ENCODE results near the gene KAZN. TPM values are rescaled to one million over a fixed set of nuclear protein-coding genes. Genes with fewer than 3 reads are reported as not detected.

Gene KAZN
- total and polyA plus RNA-seq, 2 donors (not counting 1 experiment from before 2014, with no cell fraction given) = 3.4 to 5.0 TPM

DNA sequence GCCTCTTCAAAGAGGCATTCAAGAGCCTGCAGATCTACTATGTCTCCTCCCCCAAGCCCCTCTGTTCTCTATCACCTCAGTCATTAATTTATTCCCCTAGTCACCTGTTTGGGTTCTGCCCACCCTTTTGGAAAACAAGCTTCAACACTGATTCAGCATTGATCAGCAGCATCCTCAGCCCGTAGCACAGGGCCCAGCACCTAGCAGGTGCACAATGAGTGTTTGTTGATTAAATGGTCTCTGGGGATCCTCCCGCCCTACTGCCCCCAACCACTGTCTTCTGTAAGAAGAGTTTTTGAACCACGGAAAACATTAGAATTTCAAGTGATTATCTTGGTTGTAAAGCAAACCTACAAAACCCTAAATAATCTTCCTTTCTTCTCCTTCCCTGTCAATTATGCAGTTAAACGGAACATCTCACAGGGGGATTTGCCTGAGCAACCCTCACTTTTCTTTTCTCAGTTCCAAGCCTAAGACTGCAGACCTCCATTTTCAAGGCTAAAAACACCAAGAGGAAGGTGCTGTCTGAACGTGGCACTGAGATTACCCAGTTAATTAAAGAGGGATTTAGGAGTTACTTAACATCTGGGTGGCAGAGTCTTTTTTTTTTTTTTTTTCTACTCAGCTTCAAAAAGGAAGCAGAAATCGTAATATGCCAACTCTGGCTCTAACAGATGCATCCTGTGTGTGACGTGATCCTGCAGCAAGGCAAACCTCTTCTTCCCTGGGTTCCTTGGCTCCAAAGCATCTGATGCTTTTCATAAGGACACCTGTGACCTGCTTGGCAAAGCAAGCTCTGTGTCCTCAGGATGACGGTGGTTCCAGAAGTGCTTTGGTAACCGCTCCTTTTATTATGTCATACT lies 163.0 kb downstream of the KAZN start:
- TF ChIP-seq, protein P1, sequence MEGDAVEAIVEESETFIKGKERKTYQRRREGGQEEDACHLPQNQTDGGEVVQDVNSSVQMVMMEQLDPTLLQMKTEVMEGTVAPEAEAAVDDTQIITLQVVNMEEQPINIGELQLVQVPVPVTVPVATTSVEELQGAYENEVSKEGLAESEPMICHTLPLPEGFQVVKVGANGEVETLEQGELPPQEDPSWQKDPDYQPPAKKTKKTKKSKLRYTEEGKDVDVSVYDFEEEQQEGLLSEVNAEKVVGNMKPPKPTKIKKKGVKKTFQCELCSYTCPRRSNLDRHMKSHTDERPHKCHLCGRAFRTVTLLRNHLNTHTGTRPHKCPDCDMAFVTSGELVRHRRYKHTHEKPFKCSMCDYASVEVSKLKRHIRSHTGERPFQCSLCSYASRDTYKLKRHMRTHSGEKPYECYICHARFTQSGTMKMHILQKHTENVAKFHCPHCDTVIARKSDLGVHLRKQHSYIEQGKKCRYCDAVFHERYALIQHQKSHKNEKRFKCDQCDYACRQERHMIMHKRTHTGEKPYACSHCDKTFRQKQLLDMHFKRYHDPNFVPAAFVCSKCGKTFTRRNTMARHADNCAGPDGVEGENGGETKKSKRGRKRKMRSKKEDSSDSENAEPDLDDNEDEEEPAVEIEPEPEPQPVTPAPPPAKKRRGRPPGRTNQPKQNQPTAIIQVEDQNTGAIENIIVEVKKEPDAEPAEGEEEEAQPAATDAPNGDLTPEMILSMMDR (conservative IDR thresholded peaks at IDR 0.05 in 1 of 2, IDR thresholded peaks at IDR 0.05 in 1 of 2; ENCODE audit: low read depth in 1 of 2, low read length in 2 of 2) = no peak
- TF ChIP-seq EZH2 (IDR thresholded peaks at IDR 0.05; ENCODE audit: low read length, missing control alignments) = no peak

GRCh38 chr1:14763977-14764376 lies 165.5 kb downstream of the KAZN start:
- no peak overlapping the region for H2AFZ ChIP-seq (ENCODE audit: low read length)
- H3K9me3 ChIP-seq (ENCODE audit: control insufficient read depth, insufficient read depth, low read depth, low read length) = no peaks in the 10 kb centered on the region
- no peaks in the 10 kb centered on the region for H4K20me1 ChIP-seq (ENCODE audit: control insufficient read depth, extremely low read depth, insufficient read depth, low read length)
- H3K4me1 ChIP-seq (ENCODE audit: control insufficient read depth, extremely low read depth, insufficient read depth, low read length) = no peaks in the 10 kb centered on the region
- H3K9ac ChIP-seq (ENCODE audit: insufficient read depth, low read length) = no peak overlapping the region
- H3K36me3 ChIP-seq (ENCODE audit: control insufficient read depth, insufficient read depth, low read length) = no peaks in the 10 kb centered on the region
- TF ChIP-seq, protein P1 (conservative IDR thresholded peaks at IDR 0.05 in 1 of 2, IDR thresholded peaks at IDR 0.05 in 1 of 2; ENCODE audit: low read depth in 1 of 2, low read length in 2 of 2) = no peak
- TF ChIP-seq EZH2 (IDR thresholded peaks at IDR 0.05; ENCODE audit: low read length, missing control alignments) = no peak
- no peak overlapping the region for H3K4me3 ChIP-seq (replicated peaks in 1 of 4; ENCODE audit: control extremely low read depth in 1 of 4, insufficient read depth in 1 of 4, low read depth in 3 of 4, low read length in 4 of 4)
- H3K4me2 ChIP-seq (ENCODE audit: extremely low read depth, insufficient read depth, low read length) = no peak overlapping the region
- no peaks in the 10 kb centered on the region for H3K27me3 ChIP-seq (ENCODE audit: control insufficient read depth, insufficient read depth, low read length)
- no peak overlapping the region for H3K27ac ChIP-seq (ENCODE audit: insufficient read depth, low read length)
- H3K79me2 ChIP-seq (ENCODE audit: control insufficient read depth, insufficient read depth, low read length) = no peaks in the 10 kb centered on the region
- DNase-seq (ENCODE audit: low read depth in 2 of 2) = no peak

More for the DNA sequence above, 163.0 kb downstream of the KAZN start:
- Histone ChIP-seq H3K4me2 (ENCODE audit: extremely low read depth, insufficient read depth, low read length) (no peak overlapping the region), H3K4me1 (ENCODE audit: control insufficient read depth, extremely low read depth, insufficient read depth, low read length) (no peaks in the 10 kb centered on the region), H3K27ac (ENCODE audit: insufficient read depth, low read length) (no peak overlapping the region), H3K9me3 (ENCODE audit: control insufficient read depth, insufficient read depth, low read depth, low read length) (no peaks in the 10 kb centered on the region), H3K9ac (ENCODE audit: insufficient read depth, low read length) (no peak overlapping the region), H4K20me1 (ENCODE audit: control insufficient read depth, extremely low read depth, insufficient read depth, low read length) (no peaks in the 10 kb centered on the region), H3K4me3 (replicated peaks in 1 of 4; ENCODE audit: control extremely low read depth in 1 of 4, insufficient read depth in 1 of 4, low read depth in 3 of 4, low read length in 4 of 4) (no peak overlapping the region), H3K79me2 (ENCODE audit: control insufficient read depth, insufficient read depth, low read length) (no peaks in the 10 kb centered on the region), H3K27me3 (ENCODE audit: control insufficient read depth, insufficient read depth, low read length) (no peaks in the 10 kb centered on the region), H3K36me3 (ENCODE audit: control insufficient read depth, insufficient read depth, low read length) (no peaks in the 10 kb centered on the region), H2AFZ (ENCODE audit: low read length) (no peak overlapping the region)
- DNase-seq (ENCODE audit: low read depth in 2 of 2) = no peak

DNA sequence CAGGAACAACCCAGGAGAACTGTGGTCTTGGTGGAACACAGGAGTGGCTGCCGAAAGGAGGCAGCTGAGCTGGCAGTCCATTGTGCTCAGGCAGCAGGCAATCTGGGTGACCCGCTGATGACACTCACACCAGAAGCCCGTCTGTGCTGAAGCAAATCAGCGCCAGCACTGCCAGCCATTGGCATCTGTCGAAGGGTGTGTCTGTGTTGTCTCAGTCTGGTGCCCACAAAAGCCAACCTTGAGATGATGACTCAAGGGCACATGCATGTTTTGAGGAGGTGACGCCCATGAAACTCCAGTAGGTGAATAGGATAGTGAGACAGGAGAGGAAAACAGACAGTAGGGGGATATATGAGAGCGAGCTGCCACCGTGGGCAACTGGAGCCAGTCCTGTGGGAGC lies 167.3 kb downstream of the KAZN start:
- no peaks in the 10 kb centered on the region for H3K9me3 ChIP-seq (ENCODE audit: control insufficient read depth, insufficient read depth, low read depth, low read length)
- no peaks in the 10 kb centered on the region for H4K20me1 ChIP-seq (ENCODE audit: control insufficient read depth, extremely low read depth, insufficient read depth, low read length)
- H3K4me1 ChIP-seq (ENCODE audit: control insufficient read depth, extremely low read depth, insufficient read depth, low read length) = no peaks in the 10 kb centered on the region
- DNase-seq (ENCODE audit: low read depth in 2 of 2) = no peak
- H3K4me3 ChIP-seq (replicated peaks in 1 of 4; ENCODE audit: control extremely low read depth in 1 of 4, insufficient read depth in 1 of 4, low read depth in 3 of 4, low read length in 4 of 4) = no peak overlapping the region
- no peak for TF ChIP-seq EZH2 (IDR thresholded peaks at IDR 0.05; ENCODE audit: low read length, missing control alignments)
- H3K4me2 ChIP-seq (ENCODE audit: extremely low read depth, insufficient read depth, low read length) = no peak overlapping the region
- no peaks in the 10 kb centered on the region for H3K27me3 ChIP-seq (ENCODE audit: control insufficient read depth, insufficient read depth, low read length)
- H3K27ac ChIP-seq (ENCODE audit: insufficient read depth, low read length) = no peak overlapping the region
- H2AFZ ChIP-seq (ENCODE audit: low read length) = no peak overlapping the region
- no peaks in the 10 kb centered on the region for H3K36me3 ChIP-seq (ENCODE audit: control insufficient read depth, insufficient read depth, low read length)
- no peak overlapping the region for H3K9ac ChIP-seq (ENCODE audit: insufficient read depth, low read length)
- no peaks in the 10 kb centered on the region for H3K79me2 ChIP-seq (ENCODE audit: control insufficient read depth, insufficient read depth, low read length)

All from fibroblast of lung (primary cell).